Heart left ventricle (tissue), 16 donors: ENCODE data around the gene DCUN1D3. TPM values are rescaled to one million over a fixed set of nuclear protein-coding genes. Genes with fewer than 3 reads are reported as not detected.
"Not testable (repeated sequence)": the region's sequence is repeated elsewhere in the genome, so short reads cannot be mapped to it uniquely, and the experiment has no call there.

Source experiments
- ATAC-seq, 4 donors: fragments of 200-7000 bp; cut with Tn5 transposase; one replicate each; pipeline ENCODE4 v1.9.1; 2020 to 2022; ENCODE audit warnings: moderate library complexity in 4 of 4, mild to moderate bottlenecking in 3 of 4, moderate number of reproducible peaks in 1 of 4
- DNase-seq, 5 donors: peaks; one replicate each; pipeline ENCODE4 v3.0.0-alpha.2; 2020
- H3K27ac ChIP-seq, 12 donors: fragments of 200-600 bp; sonication (generic) in 4 of 12; one replicate each; pipeline versions ENCODE4 v1.5.0 to v1.8.0; 2016 to 2022; ENCODE audit warnings: mild to moderate bottlenecking in 2 of 12
- H3K27me3 ChIP-seq, 9 donors: fragments of 200-600 bp; sonication (generic) in 2 of 9; one replicate each; pipeline versions ENCODE4 v1.5.1 to v1.8.0; 2016 to 2022; ENCODE audit warnings: mild to moderate bottlenecking in 3 of 9
- H3K36me3 ChIP-seq, 9 donors: fragments of 200-600 bp; sonication (generic) in 2 of 9; one replicate each; pipeline versions ENCODE4 v1.5.0 to v1.8.0; 2018 to 2022; ENCODE audit warnings: mild to moderate bottlenecking in 2 of 9
- H3K4me1 ChIP-seq, 12 donors: fragments of 200-600 bp; sonication (generic) in 4 of 12; one replicate each; pipeline versions ENCODE4 v1.5.0 to v1.8.0; 2016 to 2022; ENCODE audit warnings: mild to moderate bottlenecking in 3 of 12
- H3K4me3 ChIP-seq, 12 donors: fragments of 200-600 bp; sonication (generic) in 4 of 12; one replicate each; pipeline versions ENCODE4 v1.5.0 to v1.8.0; 2017 to 2022; ENCODE audit warnings: mild to moderate bottlenecking in 9 of 12, moderate library complexity in 4 of 12
- H3K9me3 ChIP-seq, 12 donors: fragments of 200-600 bp; sonication (generic) in 4 of 12; one replicate each; pipeline versions ENCODE4 v1.5.0 to v1.8.0; 2016 to 2022; ENCODE audit warnings: mild to moderate bottlenecking in 1 of 12
- CTCF ChIP-seq, 12 donors: fragments of 200-600 bp; sonication (generic) in 4 of 12; IDR thresholded peaks; one replicate each; pipeline versions ENCODE4 v1.5.0 to v1.8.0; 2018 to 2022; ENCODE audit warnings: antibody characterized with exemption in 12 of 12, mild to moderate bottlenecking in 5 of 12
- POLR2A ChIP-seq, 2 donors: fragments of 450-650 bp; IDR thresholded peaks; one replicate each; pipeline ENCODE4 v1.6.1; 2017; ENCODE audit warnings: antibody characterized with exemption in 2 of 2, mild to moderate bottlenecking in 2 of 2, moderate library complexity in 2 of 2
- WGBS, 4 donors: extraction: QIAGEN DNeasy Blood & Tissue Kit in 2 of 4; methylation state at CpG; one replicate each; pipeline versions ENCODE4 v1.1.5 to v1.1.7; 2013 to 2018; 5-methylcytosine and 5-hydroxymethylcytosine counted together
- intact Hi-C, 10 donors: fragments of 100-400 bp; cut with DNase I; formaldehyde crosslinking; loops; one replicate each; pipeline versions ENCODE4 v1.11.1 to v1.14.2; 2022
- polyA plus RNA-seq, 2 donors: library from polyadenylated mRNA; stranded (reverse); fragments of 200-250 nt; gene quantifications; one replicate each; pipeline ENCODE4 v1.2.3, GENCODE V29; 2013
- total RNA-seq, 9 donors: library from RNA; depleted of rRNA in 2 of 9; stranded (reverse); fragments of >200 nt in 2 of 9; fragmentation: NEBNext Ultra II Directional in 3 of 9; extraction: Animal tissue kit (Norgen Biotek cat#: 25700) in 3 of 9; gene quantifications; one replicate each; pipeline versions ENCODE4 v1.1.0 to v1.2.4, GENCODE V29; 2016 to 2023
- donor health status: ischemic (EF 13 %, LVEDD 7.1; RV severe dilation, severe dysfunction).
- donor health status: healthy with polysubstance abuse.
- donor health status: DM: no; HTN: yes; CAD: no.
- donor health status: DM: no; HTN: no; CAD: no.
- donor health status: ischemic (EF 25% LVEDD 6.9; RV normal size, moderate dysfunction).
- donor health status: ischemic (EF 25% LVEDD 5.7; RV mildly dilated, moderate dysfunction).
- donor health status: healthy.
- donor health status: DM: yes; HTN: yes; CAD: no.
- donor health status: ischemic (EF 35%, LVEDD 5.7; RV mildly dilated, moderate dysfunction).
- donor health status: nonischemic (EF 11% LVEDD 7.7; RV severe dilation, severe dysfunction).
- donor health status: DM: yes; HTN: yes; CAD: no.
- donor health status: PGD.
- donor health status: ischemic (EF 29% LVEDD 5.4; RV normal size, mild dysfunction).
- donor health status: nonischemic (EF 23%, LVEDD 6.1; RV moderate dilation, normal function).

DCUN1D3 gene
- total and polyA plus RNA-seq, 11 donors: 2.6 to 21.4 (median 11.0) TPM

GRCh38 chr16:20865420-20866131 is 34.6 kb downstream of the DCUN1D3 start:
- DNase-seq: no peak
- peaks cover 6 to 90% (median 65%) of the 10 kb centered on the region in 12 donors for H3K4me1 ChIP-seq

GRCh38 chr16:20864376-20864775 is 35.8 kb downstream of the DCUN1D3 start:
- H3K27me3 ChIP-seq, H3K9me3 ChIP-seq, H3K27ac ChIP-seq, DNase-seq, intact Hi-C loops, H3K4me3 ChIP-seq, ATAC-seq: not testable (repeated sequence)
- 94 to 98% (median 95%) methylated on average over 6 of the region's 6 CpGs for WGBS, 4 donors
- H3K36me3 ChIP-seq: peaks cover 0 to 34% (median 15%) of the 10 kb centered on the region in 9 donors
- H3K4me1 ChIP-seq: peaks cover 13 to 90% (median 66%) of the 10 kb centered on the region in 12 donors

More at GRCh38 chr16:20865420-20866131, 34.6 kb downstream of the DCUN1D3 start:
- Histone ChIP-seq H3K4me3 (no peak overlapping the region), H3K27me3 (no peaks in the 10 kb centered on the region), H3K27ac (peak overlapping the region; percentile 5 to 85 (median 51)), H3K36me3 (peaks cover 0 to 22% (median 8%) of the 10 kb centered on the region in 9 donors), H3K9me3 (no peaks in the 10 kb centered on the region)
- ATAC-seq: no peak
- intact Hi-C loops: loop anchor here in 6 of 10 donors (5.0 kb wide), 2 partner anchors 37 to 42 kb away; partner anchors contain the start of genes DCUN1D3 (in 5 of the 6) and LYRM1 (in 5 of the 6)
- 39 to 50% (median 45%) methylated on average over 6 of the region's 6 CpGs for WGBS, 4 donors
- TF ChIP-seq POLR2A (IDR thresholded peaks at IDR 0.05) (no peak), CTCF (IDR thresholded peaks at IDR 0.05) (no peak)

DNA sequence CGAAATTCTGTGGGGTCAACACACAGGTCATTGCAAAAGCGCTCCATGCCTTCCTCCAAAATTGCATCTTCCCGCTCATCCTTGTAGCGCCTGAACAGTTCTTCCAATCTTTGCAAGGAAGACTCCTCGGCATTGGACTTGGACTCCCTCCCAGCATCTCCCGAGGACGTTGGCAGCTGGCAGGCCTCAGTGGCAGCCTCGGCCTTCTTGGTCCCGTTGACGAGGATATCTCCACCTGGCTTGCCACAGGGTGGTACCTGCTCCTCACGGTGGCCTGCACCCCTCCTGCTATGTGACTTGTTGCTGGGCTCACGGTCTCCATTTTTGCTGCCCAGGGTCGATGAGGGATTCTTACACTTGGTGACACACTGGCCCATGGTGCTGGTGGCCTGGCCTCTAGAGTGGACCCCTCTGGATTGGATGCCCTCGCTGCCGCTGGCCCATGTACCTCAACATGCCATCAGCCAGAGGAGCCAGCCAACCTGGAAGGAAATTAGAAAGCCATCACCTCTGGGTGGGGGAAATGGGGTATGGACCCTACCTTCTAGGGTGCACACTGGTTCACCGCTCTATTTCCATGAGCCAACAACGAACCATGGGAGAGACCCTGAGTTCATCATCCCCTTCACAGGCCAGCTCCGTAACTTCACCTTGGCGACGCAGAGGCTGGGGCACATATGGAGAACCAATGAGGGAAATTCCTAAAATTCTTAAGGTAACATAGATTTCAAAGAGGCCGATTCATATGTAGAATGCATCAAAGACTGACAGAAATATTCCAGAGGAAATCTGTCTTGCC is 37.8 kb downstream of the DCUN1D3 start:
- intact Hi-C loops: no loop called here
- WGBS, 4 donors: 86 to 90% (median 88%) methylated on average over 21 of the region's 21 CpGs
- peaks cover 7 to 80% (median 54%) of the 10 kb centered on the region in 12 donors for H3K4me1 ChIP-seq
- H3K27ac ChIP-seq: peak overlapping the region in 4 of 12 donors; percentile 1 to 74 (median 46)
- TF ChIP-seq POLR2A (IDR thresholded peaks at IDR 0.05): no peak
- no peak for TF ChIP-seq CTCF (IDR thresholded peaks at IDR 0.05)
- H3K9me3 ChIP-seq: no peaks in the 10 kb centered on the region
- no peak overlapping the region for H3K4me3 ChIP-seq
- H3K36me3 ChIP-seq: peaks cover 0 to 39% (median 16%) of the 10 kb centered on the region in 9 donors
- peak in 1 of 5 donors; percentile 57 for DNase-seq
- no peak for ATAC-seq
- H3K27me3 ChIP-seq: no peaks in the 10 kb centered on the region

GRCh38 chr16:20860995-20861394 is 39.2 kb downstream of the DCUN1D3 start:
- Histone ChIP-seq H3K4me1 (peaks cover 7 to 72% (median 42%) of the 10 kb centered on the region in 12 donors), H3K36me3 (peaks cover 0 to 49% (median 16%) of the 10 kb centered on the region in 9 donors), H3K27ac (peak overlapping the region in 11 of 12 donors; percentile 12 to 82 (median 63))
- 65 to 76% (median 71%) methylated on average over 3 to 4 of the region's 4 CpGs for WGBS, 4 donors
- intact Hi-C loops, H3K9me3 ChIP-seq, ATAC-seq, DNase-seq, H3K27me3 ChIP-seq, H3K4me3 ChIP-seq: not testable (repeated sequence)

GRCh38 chr16:20860361-20860760 is 39.8 kb downstream of the DCUN1D3 start:
- Histone ChIP-seq H3K9me3 (no peaks in the 10 kb centered on the region), H3K27ac (peak overlapping the region in 10 of 12 donors; percentile 13 to 82 (median 66)), H3K4me1 (peaks cover 7 to 66% (median 36%) of the 10 kb centered on the region in 12 donors), H3K36me3 (peaks cover 0 to 56% (median 16%) of the 10 kb centered on the region in 9 donors), H3K27me3 (no peaks in the 10 kb centered on the region), H3K4me3 (no peak overlapping the region)
- TF ChIP-seq CTCF (IDR thresholded peaks at IDR 0.05) (no peak), POLR2A (IDR thresholded peaks at IDR 0.05) (no peak)
- DNase-seq: no peak
- intact Hi-C loops: no loop called here
- peak in 1 of 4 donors; percentile 17 for ATAC-seq
- 49 to 66% (median 54%) methylated on average over 4 of the region's 4 CpGs for WGBS, 4 donors
